ENCODE measurements around the gene OTOP2. TPM values are rescaled to one million over a fixed set of nuclear protein-coding genes. Genes with fewer than 3 reads are reported as not detected.

OTOP2 gene
- total and polyA plus RNA-seq, 10 of the 15 experiments (the other 5 are each of a cell fraction or from before 2014, with no cell fraction given), result not detected

GRCh38 chr17:74935585-74936469, 11.8 kb downstream of the OTOP2 start, which contains the start of gene OTOP3:
Gene OTOP3 (plus strand): TSS chr17:74935898. CDS start chr17:74935922, 24 bp downstream.
- Histone ChIP-seq H3K4me1 (ENCODE audit: control insufficient read depth, insufficient read depth, low read length) (no peaks in the 10 kb centered on the region), H3K4me2 (ENCODE audit: control insufficient read depth, insufficient read depth) (no peak within 1 kb of the TSS), H4K20me1 (ENCODE audit: control insufficient read depth, insufficient read depth) (no peaks in the 10 kb centered on the region), H3K79me2 (ENCODE audit: control insufficient read depth, insufficient read depth, low read length) (no peaks in the 10 kb centered on the region), H2AFZ (ENCODE audit: control insufficient read depth, low read depth, low read length) (no peak within 1 kb of the TSS), H3K36me3 (ENCODE audit: control insufficient read depth in 2 of 2, insufficient read depth in 2 of 2, low read length in 1 of 2) (no peaks in the 10 kb centered on the region), H3K27ac (ENCODE audit: control insufficient read depth, insufficient read depth) (no peak within 1 kb of the TSS), H3K27me3 (replicated peaks in 1 of 2; ENCODE audit: control insufficient read depth in 2 of 2, insufficient read depth in 2 of 2, low read length in 1 of 2) (peaks cover 8 to 9% of the 10 kb centered on the region in 2 experiments), H3K4me3 (no peak within 1 kb of the TSS), H3K9ac (ENCODE audit: control insufficient read depth, insufficient read depth, low read length) (no peak within 1 kb of the TSS), H3K9me3 (replicated peaks; ENCODE audit: control insufficient read depth, insufficient read depth, low read length) (no peaks in the 10 kb centered on the region)
- TF ChIP-seq CHD4 (IDR thresholded peaks at IDR 0.05) (no peak), POU2F2 (IDR thresholded peaks at IDR 0.05; ENCODE audit: borderline replicate concordance, low read depth, low read length) (no peak), JUND (IDR thresholded peaks at IDR 0.05; ENCODE audit: low read depth, low read length) (no peak), ZNF24 (IDR thresholded peaks at IDR 0.05) (no peak), CEBPZ (IDR thresholded peaks at IDR 0.05; ENCODE audit: low read depth, low read length) (no peak), TCF3 (IDR thresholded peaks at IDR 0.05; ENCODE audit: borderline replicate concordance, insufficient read depth, low read depth, low read length) (no peak), CBFB (IDR thresholded peaks at IDR 0.05; ENCODE audit: low read depth) (no peak), POLR2A (IDR thresholded peaks at IDR 0.05; ENCODE audit: low read depth, low read length) (no peak), SIN3A (IDR thresholded peaks at IDR 0.05; ENCODE audit: low read depth, low read length) (no peak), PAX5 (IDR thresholded peaks at IDR 0.05; ENCODE audit: borderline replicate concordance, low read depth, low read length) (no peak), KDM1A (IDR thresholded peaks at IDR 0.05; ENCODE audit: borderline replicate concordance) (no peak), RELA (IDR thresholded peaks at IDR 0.05; ENCODE audit: borderline replicate concordance, partially characterized antibody) (no peak), SRF (IDR thresholded peaks at IDR 0.05; ENCODE audit: low read depth in 2 of 2, low read length in 2 of 2) (no peak), POLR2AphosphoS2 (IDR thresholded peaks at IDR 0.05; ENCODE audit: low read depth, low read length) (no peak), TBL1XR1 (IDR thresholded peaks at IDR 0.05; ENCODE audit: low read depth, low read length) (no peak), BCL11A (IDR thresholded peaks at IDR 0.05; ENCODE audit: low read depth, low read length) (no peak), JUNB (IDR thresholded peaks at IDR 0.05) (no peak), NKRF (conservative IDR thresholded peaks at IDR 0.05) (no peak)
- TF ChIP-seq, protein P1, sequence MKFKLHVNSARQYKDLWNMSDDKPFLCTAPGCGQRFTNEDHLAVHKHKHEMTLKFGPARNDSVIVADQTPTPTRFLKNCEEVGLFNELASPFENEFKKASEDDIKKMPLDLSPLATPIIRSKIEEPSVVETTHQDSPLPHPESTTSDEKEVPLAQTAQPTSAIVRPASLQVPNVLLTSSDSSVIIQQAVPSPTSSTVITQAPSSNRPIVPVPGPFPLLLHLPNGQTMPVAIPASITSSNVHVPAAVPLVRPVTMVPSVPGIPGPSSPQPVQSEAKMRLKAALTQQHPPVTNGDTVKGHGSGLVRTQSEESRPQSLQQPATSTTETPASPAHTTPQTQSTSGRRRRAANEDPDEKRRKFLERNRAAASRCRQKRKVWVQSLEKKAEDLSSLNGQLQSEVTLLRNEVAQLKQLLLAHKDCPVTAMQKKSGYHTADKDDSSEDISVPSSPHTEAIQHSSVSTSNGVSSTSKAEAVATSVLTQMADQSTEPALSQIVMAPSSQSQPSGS (IDR thresholded peaks at IDR 0.05; ENCODE audit: low read length), result no peak
- ChIA-PET POLR2A (no interaction called here), RAD21 (ENCODE audit: unreplicated experiment) (no interaction called here), CTCF (interaction anchor here (0.6 to 4.8 kb wide), 3 partner anchors 22 to 356 kb away, joined by 5 to 29 read pairs (median 5); no protein-coding TSS in a partner anchor), SMC1A (ENCODE audit: uncharacterized antibody, unreplicated experiment) (no interaction called here)
- in situ Hi-C loops (cut with MboI), result no loop called here
- ATAC-seq (no peak), FAIRE-seq (no peak), DNase-seq (ENCODE audit: low read depth, low spot score) (no peak)
- no TSS peak for BruUV-seq (replicated peaks)
- intact Hi-C loops (cut with micrococcal nuclease; ENCODE audit: unreplicated experiment), result no loop called here
- WGBS (ENCODE audit: insufficient coverage, insufficient replicate concordance, low lambda C conversion rate, missing lambda C conversion rate), result 25% methylated on average over 67 of the region's 78 CpGs

All from GM12878 (cell line).